NCI-H226 (cell line): ENCODE data around the gene RALGPS1.
A peak's percentile ranks its signal among the peaks of the same experiment; 100 is the strongest.

ENCODE experiments used
- DNase-seq: peaks from one replicate; pipeline ENCODE4 v3.0.0-alpha.2; 2015

Gene RALGPS1

DNA sequence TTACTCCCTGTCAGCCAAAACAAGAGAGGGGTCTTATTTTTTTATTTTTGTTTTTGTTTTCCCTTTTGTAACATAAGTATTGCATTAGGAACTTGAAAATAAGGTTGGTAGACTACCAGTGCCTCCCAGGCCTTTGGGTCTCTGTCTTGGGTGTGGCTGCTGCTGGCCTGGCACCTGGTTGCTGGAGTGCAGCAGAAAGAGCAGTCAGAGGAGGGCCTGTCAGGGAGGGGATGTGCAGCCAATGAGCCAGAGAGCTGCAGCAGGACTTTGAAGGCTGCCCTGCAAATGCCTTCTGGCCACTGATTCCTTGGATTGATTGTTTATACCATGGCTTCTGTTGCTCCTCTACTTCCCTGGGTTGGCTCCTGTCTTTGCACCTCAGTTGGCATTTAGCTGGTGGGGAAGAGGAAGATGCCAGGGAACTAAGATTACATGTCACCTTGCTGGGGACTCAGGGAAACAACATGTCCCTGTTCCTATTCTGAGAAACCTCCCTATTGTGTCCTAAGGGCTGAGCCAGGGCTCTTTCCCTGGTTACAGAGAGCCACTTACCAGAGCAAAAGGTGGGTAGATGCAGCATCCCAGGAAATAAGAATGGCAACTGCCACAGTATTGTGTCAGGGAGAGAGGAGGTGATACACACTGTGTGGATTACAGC is 141.3 kb downstream of the RALGPS1 start:
- no peak for DNase-seq

DNA sequence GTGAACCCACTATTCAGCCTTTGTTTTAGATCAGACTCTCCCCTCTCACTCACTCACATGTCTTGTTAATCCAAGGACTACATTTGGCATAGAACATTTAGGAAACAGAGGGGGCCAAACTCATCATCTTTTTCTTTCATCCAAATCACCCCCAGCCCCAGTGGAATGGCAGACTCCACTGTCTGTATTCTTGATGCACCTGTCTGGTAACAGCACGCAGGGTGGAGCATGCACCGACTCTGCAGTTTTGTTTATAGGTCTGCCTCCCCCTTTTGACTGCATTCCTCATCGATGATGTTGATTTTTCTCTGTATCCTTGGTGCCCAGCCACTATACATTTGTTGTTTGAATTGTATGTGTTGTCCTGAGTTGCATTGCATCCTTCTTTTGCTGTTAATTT is 141.9 kb downstream of the RALGPS1 start:
- DNase-seq: no peak

DNA sequence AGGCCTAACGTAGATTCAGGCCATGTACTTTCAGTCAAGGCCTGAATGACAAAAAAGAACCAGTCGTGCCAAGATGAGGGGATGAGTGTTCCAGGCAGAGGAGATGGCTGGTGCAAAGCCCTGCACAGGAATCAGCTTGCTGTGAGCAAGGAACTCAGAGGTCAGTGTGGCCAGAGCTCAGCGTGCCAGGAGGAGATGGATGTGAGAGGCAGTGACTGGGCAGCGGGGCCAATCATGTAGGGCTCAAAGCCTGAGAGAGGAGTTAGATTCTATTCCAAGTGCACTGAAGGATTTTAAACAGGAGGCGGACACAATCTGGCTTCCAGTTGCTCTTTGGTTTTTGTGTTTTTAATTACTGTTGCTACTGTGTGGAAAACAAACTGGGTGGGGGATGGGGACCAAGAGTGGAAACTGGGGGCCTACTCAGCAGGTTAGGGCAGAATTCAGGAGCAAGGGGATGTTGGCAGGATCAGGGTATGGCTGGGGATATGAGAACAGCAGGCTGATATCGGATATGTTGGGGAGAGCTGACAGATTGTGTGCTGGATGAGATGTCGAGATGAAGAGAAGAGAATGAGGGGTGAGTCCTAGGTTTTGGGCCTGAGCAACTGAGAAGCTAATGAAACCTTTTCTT is 143.5 kb downstream of the RALGPS1 start:
- no peak for DNase-seq

GRCh38 chr9:127058645-127059021 is 144.1 kb downstream of the RALGPS1 start:
- no peak for DNase-seq

- DNase-seq: no peak
Observed at GRCh38 chr9:127059030-127059429, 144.4 kb downstream of the RALGPS1 start.

DNA sequence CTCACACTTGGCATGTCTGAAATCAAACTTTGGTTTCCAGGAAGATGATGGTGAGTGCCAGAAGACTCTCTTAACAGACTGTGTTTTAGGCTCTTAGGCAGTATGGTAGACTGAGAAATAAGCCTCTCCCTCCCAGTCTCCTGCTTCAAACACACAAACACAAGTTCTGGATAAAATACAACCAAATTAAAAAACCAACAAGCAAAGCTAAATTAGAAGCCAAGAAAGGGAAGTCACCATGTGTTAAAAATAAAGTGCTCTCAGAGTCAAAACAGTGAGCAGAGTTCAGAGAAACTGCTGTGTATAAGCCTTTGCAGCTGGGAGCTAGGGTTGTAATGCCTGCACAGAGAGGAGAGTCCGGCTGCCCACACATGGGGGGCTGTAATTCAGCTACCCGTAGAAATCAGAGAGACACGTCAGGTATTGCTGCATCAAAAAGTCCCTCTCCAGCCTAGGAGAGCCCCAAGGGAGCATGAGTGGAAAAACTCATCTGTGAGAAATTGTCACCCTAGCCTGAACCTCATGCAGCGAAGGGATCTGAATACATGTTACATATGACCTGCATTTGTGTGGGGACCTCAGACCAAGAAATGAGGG is 145.3 kb downstream of the RALGPS1 start:
- no peak for DNase-seq

DNA sequence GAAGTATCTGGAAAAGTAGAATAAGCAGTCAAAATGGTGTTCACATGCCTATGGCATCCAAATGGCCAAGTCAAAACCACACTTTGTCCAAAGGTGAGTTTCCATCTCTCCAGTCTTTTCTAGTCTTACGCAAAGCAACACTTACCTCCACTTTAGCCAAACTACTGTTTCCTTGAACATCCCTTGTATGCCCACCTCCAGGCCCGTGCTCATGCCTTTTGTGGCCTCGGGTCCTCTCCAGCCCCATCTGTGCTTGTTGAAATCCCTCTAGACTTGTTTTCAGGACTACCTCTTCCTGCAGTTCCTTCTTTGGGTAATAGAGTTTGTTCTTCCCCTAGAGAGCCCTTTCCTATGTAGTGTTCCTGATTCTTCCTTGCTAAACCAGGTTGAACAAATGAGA is 146.8 kb downstream of the RALGPS1 start:
- no peak for DNase-seq

GRCh38 chr9:127064335-127064734 is 149.8 kb downstream of the RALGPS1 start:
- no peak for DNase-seq

DNA sequence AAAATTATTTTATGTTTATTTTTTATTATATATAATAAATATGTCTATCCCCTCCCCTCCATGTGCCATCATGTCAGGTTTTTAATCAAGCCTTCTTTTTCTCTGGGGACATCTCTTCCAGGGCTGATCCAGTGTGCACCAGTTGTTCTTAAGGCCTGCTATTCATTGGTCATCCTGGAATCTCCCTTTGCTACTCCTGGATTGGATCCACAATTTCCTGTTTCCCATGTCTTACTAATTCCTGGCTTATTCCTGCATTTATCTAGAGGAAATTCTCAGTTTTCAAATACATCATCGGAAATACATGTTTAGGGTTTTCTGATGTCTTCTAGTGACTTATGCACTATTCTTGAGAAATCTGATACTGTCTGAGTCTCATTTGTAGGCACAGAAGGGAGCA is 151.0 kb downstream of the RALGPS1 start:
- peak; percentile 87 for DNase-seq

GRCh38 chr9:127066060-127066850 is 151.7 kb downstream of the RALGPS1 start:
- DNase-seq: no peak

- peak; percentile 89 for DNase-seq
Observed at GRCh38 chr9:127066851-127067136, 152.2 kb downstream of the RALGPS1 start.

DNA sequence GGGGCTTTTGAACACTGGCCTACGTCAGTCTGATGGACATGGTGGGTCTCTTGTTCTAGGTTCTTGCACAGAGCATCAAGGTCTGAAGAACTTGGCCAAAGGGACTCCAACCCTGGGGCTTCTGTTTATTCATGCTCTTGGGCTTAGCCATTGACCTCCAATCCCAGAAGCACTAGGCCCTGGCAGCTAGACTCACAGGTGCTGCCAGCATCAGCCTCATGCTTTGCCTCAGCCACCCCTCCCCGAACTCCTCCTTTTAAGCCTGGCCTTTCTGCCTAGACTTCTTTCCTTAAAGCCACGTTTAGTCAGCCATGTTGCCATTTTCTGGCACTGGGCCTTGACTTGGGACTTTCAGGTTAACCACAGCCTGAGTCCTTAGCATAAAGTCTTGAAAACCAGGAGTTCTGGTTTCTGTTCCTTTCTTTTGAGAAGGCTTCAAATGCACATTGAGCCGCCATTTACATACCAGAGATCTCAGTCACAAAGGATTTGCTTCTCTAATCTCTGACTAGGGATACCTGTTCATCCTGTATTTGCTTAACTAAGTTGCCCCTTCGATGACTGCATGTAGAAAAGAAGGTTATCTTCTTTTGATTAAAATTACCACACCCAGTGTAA is 153.1 kb downstream of the RALGPS1 start:
- DNase-seq: no peak

DNA sequence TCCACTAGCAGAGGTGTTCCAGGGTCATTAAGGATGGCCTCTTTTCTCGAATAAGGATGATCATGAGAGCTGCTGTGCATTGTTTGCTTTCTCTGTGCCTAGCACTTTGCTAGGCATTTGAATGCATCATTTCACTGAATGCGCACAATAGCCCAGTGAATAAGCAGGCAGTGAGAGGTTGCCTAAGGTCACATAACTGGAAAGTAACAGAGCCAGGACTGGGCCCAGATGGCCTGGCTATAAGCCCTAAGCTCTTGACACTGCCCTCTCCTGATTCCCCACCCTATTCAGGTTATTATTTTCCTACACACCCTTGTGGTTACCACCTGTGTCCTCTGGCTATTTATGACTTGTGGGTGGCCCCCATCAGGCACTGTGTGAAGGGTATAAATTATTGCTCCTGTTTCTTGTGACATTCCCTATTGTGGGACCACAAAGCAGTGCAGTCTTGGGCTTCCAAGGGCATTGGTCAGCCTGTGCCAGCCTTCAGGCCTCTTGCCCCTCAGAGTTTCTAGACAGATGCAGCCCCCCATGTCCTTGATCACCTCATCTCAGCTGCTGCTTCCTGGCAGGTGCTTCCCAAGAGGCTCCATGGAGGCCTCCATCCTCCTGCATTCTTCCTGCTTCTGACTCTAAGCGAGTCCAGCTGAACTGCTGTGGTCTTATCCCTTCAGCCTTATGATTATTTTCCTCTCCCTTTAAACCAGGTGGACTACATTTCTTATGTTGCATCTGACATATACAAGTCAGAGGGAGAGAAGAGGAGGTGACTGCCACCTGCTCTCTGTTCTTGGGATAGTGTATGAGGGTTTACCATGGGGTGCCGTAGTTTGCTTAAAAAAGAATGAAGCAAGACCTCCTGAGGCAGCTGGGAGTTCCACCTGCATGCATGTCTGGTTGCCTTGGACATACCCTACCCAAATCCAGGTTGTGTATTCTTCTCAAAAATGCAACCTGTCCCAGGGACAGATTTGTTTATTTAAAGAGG is 160.3 kb downstream of the RALGPS1 start:
- no peak for DNase-seq

GRCh38 chr9:127075624-127076372 is 161.2 kb downstream of the RALGPS1 start:
- DNase-seq: no peak

GRCh38 chr9:127076860-127077643 is 162.5 kb downstream of the RALGPS1 start:
- DNase-seq: no peak

DNA sequence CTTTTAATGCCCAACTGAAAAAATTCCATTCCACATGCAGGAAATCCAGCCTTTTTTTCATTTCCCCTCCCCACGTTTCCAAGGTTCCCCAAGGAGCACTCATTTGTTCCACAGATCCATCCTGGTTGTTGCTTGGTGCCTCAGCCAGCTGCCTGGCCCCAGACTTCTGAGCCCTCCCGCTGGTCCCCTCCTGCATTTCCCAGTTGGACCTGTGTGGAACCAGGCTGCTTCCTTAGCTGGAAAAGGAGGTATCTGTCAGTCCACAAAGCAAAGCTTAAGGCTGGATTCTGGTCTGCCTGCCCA is 163.0 kb downstream of the RALGPS1 start:
- DNase-seq: no peak

DNA sequence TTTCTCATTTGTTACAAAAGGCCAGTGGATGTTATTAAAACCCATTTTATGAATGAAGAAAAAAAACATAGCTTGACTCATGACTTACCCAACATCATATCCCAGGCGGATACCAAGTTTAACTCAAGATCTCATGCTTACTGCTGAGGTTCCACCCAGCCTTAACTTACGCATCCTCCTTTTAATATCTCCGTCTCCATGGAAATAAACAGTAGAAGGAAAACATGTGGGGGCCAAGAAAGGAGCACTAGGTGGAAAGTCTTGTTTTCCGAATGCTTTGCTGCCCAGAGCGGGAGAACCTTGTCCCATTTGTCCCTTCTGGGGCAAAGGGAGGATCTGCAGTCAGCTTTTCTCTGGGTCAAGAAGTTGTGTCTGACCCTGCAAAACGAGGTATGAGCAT is 163.8 kb downstream of the RALGPS1 start:
- no peak for DNase-seq

DNA sequence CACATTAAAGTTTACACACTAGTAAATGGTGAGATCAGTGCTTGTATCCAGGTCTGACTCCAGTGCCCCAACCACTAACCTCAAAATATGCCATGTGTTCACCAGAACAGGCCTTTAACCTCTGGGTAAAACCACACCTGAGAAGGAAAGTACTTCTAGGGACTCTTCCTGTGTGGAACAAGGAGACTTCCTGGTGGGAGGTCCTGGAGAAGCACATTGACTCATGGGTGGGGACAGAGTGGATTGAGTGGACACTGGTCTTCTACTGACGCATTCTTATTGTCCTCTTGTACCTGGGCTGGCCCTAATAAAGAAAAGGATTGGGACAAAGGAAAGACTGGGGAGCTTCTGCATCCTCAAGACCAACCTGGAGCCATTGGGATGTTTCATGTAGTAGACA is 164.4 kb downstream of the RALGPS1 start:
- no peak for DNase-seq

DNA sequence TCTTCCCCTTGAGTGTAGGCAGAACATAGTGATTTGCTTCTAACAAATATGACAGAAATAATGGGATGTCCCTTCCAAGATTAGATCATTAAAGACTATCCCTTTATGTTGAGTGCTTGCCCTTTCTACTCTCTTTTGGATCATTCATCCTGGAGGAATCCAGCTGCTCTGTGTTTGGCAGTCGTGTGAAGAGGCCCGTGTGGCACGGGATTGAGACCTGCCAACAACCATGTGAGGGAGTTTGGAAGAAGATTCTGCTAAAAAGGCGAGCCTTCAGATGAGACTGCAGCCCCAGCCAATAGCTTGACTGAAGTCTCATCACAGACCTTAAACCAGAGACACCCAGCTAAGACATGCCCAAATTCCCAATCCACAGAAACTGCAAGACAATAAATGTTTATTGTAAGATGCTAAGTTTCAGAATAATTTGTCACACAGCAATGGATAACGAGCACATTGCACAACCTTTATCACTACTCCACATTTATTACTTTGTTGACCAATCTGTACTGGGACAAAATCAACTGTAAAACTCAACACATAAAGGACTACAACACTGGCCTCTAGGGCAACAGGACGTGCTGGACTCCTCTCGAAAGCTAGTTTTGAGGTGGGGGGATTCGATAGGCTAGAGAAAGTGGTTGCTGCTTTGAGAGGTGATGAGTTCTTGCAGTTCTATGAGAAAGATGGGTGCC is 165.0 kb downstream of the RALGPS1 start:
- DNase-seq: no peak
